ENCODE measurements around the gene RMC1.
"Not testable (repeated sequence)": the region's sequence is repeated elsewhere in the genome, so short reads cannot be mapped to it uniquely, and the experiment has no call there.

The RMC1 gene

GRCh38 chr18:23573626-23574431, 70.5 kb downstream of the RMC1 start:
- DNase-seq = no peak

GRCh38 chr18:23574611-23575308, 71.4 kb downstream of the RMC1 start:
- in situ Hi-C loops (cut with MboI; ENCODE audit: low pct_unique_long_range_greater_than_20kb, low sequenced_read_pairs) = no loop called here

More at GRCh38 chr18:23573626-23574431, 70.5 kb downstream of the RMC1 start:
- in situ Hi-C loops (cut with MboI; ENCODE audit: low pct_unique_long_range_greater_than_20kb, low sequenced_read_pairs) = no loop called here

GRCh38 chr18:23575309-23575651, 72.0 kb downstream of the RMC1 start:
- no peak for DNase-seq
- in situ Hi-C loops (cut with MboI; ENCODE audit: low pct_unique_long_range_greater_than_20kb, low sequenced_read_pairs) = no loop called here

More at GRCh38 chr18:23574611-23575308, 71.4 kb downstream of the RMC1 start:
- no peak for DNase-seq

DNA sequence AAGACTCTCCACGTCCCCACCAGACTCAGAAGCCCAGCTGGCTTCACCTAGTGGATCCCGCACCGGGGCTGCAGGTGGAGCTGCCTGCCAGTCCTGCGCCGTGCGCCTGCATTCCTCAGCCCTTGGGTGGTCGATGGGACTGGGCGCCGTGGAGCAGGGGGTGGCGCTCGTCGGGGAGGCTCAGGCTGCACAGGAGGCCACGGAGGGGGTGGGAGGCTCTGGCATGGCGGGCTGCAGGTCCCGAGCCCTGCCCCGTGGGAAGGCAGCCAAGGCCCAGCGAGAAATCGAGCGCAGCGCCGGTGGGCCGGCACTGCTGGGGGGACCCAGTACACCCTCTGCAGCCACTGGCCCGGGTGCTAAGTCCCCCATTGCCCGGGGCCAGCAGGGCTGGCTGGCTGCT, 74.2 kb downstream of the RMC1 start:
- DNase-seq; in situ Hi-C loops (cut with MboI; ENCODE audit: low pct_unique_long_range_greater_than_20kb, low sequenced_read_pairs): not testable (repeated sequence)

DNA sequence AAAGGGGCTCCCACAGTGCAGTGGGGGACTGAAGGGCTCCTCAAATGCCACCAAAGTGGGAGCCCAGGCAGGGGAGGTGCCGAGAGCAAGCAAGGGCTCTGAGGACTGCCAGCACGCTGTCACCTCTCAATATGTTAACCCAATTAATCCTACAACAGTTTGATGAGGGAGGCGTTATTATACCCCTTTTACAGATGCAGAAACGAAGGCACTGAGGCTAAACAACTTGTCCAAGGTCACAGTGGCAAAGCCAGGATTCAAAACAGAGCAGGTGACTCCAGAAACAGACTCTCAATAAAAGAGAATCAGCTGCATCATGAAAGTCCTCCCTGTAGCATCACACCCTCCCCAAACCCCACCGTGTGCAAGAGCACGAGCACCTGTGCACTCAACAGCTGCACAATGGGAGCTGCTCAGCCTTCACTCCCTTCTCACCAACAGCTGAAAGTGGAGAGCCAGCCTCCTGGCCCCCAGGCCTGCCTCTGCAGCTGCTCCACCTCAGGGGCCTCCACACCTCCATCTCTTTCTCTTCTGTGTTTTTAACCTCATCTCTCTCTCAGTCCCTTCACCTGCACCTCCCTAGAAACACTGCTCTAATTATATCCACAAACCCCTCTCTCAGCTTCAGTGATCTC, 74.9 kb downstream of the RMC1 start:
- DNase-seq = no peak
- in situ Hi-C loops (cut with MboI; ENCODE audit: low pct_unique_long_range_greater_than_20kb, low sequenced_read_pairs) = no loop called here

DNA sequence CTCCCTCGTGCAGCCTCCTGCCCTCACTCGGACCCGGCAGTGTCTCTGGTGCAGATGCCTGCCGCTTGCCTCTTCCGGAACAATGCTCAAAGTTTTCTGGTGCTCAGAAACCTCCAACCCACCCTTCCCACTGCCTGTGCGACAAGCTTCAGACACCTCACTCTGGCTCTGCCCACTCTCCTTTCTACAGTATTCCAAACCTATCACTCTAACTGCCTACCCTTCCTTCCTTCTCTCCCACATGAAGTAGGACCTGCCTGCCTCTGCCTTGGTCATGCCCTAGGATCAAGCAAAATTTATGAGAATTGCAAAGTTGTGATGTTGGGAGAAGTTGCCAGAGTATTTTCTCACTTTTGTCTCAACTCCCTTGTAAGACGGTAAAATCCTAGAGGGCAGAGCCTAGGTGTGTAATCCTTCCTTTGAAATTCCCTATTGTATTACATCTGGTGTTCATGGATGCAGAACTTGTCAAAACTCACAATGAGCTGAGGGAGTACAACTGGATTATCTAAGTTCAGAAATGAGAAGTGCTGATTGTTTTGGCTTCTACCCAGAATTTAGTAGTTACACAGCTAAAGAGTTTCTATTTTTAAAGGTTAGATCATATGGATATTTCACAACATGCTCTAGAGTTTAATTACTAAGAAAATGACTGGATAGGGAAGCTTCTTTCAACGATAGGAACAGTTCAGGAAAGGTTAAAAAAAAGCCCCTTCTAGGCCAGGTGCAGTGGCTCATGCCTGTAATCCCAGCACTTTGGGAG, 75.8 kb downstream of the RMC1 start:
- in situ Hi-C loops (cut with MboI; ENCODE audit: low pct_unique_long_range_greater_than_20kb, low sequenced_read_pairs) = no loop called here
- DNase-seq = peak; percentile 45

GRCh38 chr18:23580677-23581367, 77.5 kb downstream of the RMC1 start:
- no peak for DNase-seq
- in situ Hi-C loops (cut with MboI; ENCODE audit: low pct_unique_long_range_greater_than_20kb, low sequenced_read_pairs) = no loop called here
